HG03521 (cell line): ENCODE measurements around the gene TFPI2.
"Not testable (repeated sequence)": the region's sequence is repeated elsewhere in the genome, so short reads cannot be mapped to it uniquely, and the experiment has no call there.

Experiments used
- ATAC-seq: cut with Tn5 transposase; IDR thresholded peaks from one replicate; pipeline ENCODE4 v1.9.1; 2021; ENCODE audit warnings: mild to moderate bottlenecking, moderate library complexity; ENCODE audit not compliant: unreplicated experiment

TFPI2 gene

GRCh38 chr7:93890464-93891068 lies at the start of gene TFPI2:
Gene TFPI2 (minus strand): TSS chr7:93890753. CDS start chr7:93890678, 75 bp downstream.
- peak; percentile 46 for ATAC-seq

GRCh38 chr7:93938293-93938692 lies 47.7 kb upstream of the TFPI2 start:
- no peak for ATAC-seq

GRCh38 chr7:93937818-93938217 lies 47.3 kb upstream of the TFPI2 start:
- no peak for ATAC-seq

DNA sequence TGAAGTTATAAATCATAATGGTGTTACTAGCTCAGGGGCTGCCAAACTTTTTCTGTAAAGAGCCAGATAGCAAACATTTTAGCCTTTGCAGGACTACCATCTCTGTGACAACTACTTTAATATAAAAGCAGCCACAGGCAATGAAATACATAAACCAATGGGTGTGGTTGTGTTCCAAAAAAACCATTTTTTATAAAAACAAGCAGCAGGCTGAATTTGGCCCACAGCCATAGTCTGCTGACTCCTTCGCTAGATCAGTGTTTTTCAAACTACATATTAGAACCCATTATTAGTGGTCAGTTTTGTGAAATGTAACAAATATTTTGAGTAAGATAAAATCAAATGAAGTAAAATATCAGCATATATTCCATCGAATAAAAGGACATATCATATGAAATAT lies 44.5 kb upstream of the TFPI2 start:
- ATAC-seq, result no peak

DNA sequence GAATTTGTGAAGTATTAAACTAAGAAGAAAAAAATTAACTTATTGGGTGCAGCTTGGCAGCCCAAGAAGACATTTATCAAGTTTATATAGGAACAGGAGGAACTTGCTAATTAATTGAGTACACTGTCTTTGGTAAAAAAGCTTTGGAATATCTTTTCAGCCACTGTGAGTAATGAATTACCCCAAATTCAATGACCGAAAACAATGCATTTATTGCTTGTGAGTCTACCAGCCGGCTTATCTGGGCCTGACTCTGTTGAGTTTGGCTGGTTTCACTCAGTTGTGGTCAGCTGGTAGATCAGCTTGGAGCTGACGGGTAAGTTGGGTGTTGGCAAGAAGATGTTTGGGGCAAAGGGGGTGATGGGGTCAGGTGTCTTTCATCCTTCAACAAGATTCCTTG lies 42.6 kb upstream of the TFPI2 start:
- ATAC-seq, result no peak

DNA sequence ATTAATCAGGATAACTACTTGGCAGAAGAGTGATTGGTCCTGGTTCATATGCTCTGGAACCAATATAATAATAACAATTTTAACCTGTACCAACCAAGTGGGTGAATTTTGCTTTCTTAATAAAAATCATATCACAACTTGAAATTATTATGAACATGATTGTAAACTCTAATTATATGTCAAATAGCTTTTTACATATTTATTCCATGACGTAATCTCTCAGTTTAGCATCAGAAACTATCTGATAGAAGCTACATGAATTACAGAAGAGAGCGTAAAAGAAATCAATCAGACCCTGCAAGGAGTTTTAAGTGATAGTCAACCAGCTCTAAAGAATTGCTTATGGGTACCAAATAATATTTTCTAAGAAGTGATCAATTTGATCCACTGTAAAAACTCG lies 41.1 kb upstream of the TFPI2 start:
- no peak for ATAC-seq

DNA sequence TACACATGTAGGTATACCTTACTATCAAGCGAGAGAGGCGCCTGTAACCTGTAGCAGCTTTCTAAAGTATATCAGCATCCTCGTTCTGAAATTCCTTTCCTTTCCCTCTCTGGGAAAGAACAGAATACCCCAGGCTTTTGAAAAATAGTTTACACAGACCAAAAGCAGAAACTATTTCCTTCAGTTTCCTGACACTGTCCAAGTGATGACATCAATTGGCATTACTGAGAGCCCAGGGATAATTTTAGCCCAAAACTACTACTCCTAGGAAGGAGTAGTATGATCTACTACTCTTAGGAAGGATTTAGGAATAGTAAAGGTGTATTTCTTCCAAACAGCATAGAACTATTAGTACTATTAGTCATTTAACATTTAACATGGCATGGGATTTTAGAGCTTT lies 37.0 kb upstream of the TFPI2 start:
- no peak for ATAC-seq

GRCh38 chr7:93926800-93927199 lies 36.2 kb upstream of the TFPI2 start:
- no peak for ATAC-seq

GRCh38 chr7:93923942-93924341 lies 33.4 kb upstream of the TFPI2 start:
- no peak for ATAC-seq

GRCh38 chr7:93923296-93923695 lies 32.7 kb upstream of the TFPI2 start:
- no peak for ATAC-seq

DNA sequence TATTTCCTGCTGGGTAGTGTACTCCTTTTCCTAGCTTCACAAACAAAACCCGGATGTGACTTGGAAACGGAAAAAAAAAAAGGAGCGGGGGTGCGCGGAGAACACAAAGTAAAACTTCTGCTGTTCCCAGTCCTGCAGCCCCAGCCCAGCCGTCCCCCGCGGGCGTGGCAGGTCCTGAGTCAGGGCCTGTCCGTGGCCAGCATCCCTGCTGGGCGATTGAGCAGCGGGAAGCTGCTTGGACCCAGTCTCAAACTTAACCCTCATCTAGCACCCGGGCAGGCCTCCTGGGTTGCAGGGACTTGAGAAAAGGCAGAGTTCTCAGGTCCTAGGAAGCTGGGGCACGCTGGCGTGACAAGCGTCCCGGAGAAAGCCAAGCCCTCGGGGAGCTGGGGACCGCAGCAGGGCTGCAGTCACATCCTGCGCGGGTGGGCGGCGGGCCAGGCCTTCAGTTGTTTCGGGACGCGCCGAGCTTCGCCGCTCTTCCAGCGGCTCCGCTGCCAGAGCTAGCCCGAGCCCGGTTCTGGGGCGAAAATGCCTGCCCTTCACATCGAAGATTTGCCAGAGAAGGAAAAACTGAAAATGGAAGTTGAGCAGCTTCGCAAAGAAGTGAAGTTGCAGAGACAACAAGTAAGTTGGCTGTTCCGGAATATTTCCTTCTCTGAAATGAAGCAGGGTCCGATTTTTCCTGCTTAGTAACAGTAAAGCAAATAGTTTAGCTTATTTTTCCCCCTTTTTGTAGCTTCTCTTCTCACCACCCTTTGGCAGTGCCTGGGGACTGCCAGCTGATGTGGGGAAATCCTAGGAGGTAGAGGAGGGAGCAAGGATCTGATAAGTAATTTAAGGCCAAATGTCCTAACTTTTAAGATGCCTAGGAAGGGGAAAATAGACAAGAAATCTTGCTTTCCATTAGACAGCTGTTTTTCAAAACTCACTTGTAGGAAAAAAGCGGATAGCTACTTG lies 31.3 kb upstream of the TFPI2 start, which contains the start of gene GNG11:
Gene GNG11, plus strand, starts transcription at position 129 of the 960 bp plus-strand sequence. Its CDS starts 403 bp downstream, at position 532.
- ATAC-seq, result peak; percentile 87

DNA sequence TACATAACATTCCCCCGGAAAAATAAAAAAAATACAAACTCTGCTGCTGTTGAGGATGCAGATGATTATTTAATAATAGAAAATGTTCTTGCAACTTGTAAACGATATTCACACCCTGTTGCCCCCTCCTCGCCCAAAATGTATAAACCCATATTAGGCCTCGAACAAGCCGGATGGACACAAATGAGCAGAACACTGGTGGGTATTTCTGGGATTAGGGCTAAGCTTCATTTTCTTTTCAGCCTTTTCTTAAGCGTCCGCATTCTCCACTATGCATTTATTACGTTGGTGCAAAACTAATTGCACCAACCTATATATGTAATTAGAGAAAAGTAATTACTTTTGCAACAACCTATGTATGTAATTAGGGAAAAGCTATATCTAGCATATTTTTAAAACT lies 30.6 kb upstream of the TFPI2 start:
- ATAC-seq, result no peak

- no peak for ATAC-seq
Observed at GRCh38 chr7:93920496-93921182, 30.1 kb upstream of the TFPI2 start.

DNA sequence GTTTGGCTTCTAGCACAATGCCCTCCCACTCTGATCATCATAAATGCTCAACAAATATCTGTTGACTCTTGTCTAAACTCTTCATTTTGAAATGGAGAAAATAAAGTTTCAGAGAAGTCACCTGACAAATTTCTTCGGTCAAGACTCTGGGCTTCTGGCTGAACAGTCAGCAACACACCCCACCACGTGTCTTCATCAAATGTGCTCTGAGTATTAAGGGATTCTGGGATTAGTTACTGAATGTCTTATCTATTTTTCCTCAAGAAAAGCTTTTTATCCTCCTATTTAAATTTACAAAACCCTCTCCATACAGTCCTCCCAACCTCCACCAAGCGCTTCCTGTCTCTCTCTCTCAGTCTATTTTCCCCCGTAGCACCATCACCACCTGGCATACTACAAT lies 25.8 kb upstream of the TFPI2 start:
- ATAC-seq, result not testable (repeated sequence)

DNA sequence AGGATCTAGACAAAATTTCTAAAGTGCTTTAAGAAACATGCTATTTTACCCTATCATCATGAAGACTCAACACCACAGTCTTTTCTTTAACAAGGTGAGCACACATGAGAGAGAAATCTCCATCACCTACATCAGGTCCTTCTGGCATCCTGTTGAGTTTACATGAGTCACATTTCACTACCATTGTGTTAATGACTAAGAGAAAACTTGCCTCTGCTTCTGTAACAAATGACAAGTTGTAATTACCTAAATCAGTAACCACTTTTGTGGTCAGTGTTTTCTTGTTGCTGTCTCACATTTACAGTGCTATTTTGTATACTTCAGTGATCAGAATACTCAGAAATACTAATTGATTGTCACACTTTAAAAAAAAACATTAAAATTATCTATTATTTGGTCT lies 25.3 kb upstream of the TFPI2 start:
- not testable (repeated sequence) for ATAC-seq

GRCh38 chr7:93915206-93915842 lies 24.8 kb upstream of the TFPI2 start:
- not testable (repeated sequence) for ATAC-seq

GRCh38 chr7:93914581-93915066 lies 24.1 kb upstream of the TFPI2 start:
- ATAC-seq, result no peak

- no peak for ATAC-seq
Observed at GRCh38 chr7:93913197-93913596, 22.6 kb upstream of the TFPI2 start.

DNA sequence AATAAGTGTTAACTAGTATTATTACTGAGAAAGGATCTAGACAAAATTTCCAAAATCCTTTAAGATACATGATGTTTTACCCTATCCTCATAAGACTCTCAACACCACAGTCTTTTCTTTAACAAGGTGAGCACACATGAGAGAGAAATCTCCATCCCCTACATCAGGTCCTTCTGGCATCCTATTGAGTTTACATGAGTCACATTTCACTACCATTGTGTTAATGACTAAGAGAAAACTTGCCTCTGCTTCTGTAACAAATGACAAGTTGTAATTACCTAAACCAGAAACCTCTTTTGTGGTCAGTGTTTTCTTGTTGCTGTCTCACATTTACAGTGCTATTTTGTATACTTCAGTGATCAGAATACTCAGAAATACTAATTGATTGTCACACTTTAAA lies 21.1 kb upstream of the TFPI2 start:
- ATAC-seq, result not testable (repeated sequence)

DNA sequence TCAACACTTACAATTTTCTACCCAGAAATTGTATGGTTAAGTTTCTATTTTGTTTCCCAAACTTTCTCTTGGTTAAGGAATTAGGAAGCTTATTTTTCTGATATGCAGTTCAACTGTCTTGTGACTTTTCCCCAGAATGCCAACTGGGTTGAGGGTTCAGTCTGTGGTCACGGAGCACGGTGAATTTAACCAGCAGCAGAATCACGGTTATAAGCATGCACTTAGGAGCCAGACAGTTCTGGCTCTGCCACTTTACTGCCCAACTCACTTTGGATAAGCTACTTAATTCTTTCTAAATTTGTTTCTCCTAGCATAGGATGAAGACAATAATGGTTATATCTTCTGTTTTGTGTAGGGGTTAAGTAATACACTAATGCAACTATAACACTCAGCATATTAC lies 20.7 kb upstream of the TFPI2 start:
- ATAC-seq, result not testable (repeated sequence)
